Upper lobe of left lung (tissue), 6 donors: ENCODE measurements around the gene KIDINS220. TPM values are rescaled to one million over a fixed set of nuclear protein-coding genes. Genes with fewer than 3 reads are reported as not detected.

ENCODE experiments used
- ATAC-seq, 2 donors: fragments of 200-7000 bp; cut with Tn5 transposase; one replicate each; pipeline ENCODE4 v1.9.1; 2022; ENCODE audit warnings: mild to moderate bottlenecking in 2 of 2, moderate library complexity in 2 of 2; ENCODE audit not compliant: low FRiP score in 2 of 2
- DNase-seq, 2 donors: peaks; one replicate each; pipeline ENCODE4 v3.0.0-alpha.2; 2019 to 2020
- H3K27ac ChIP-seq, 4 donors: fragments of 200-600 bp; sonication (generic); one replicate each; pipeline ENCODE4 v1.5.1; 2016 to 2019
- H3K27me3 ChIP-seq, 4 donors: fragments of 200-600 bp; sonication (generic); one replicate each; pipeline ENCODE4 v1.5.1; 2017 to 2019
- H3K36me3 ChIP-seq, 4 donors: fragments of 200-600 bp; sonication (generic); one replicate each; pipeline ENCODE4 v1.5.1; 2016 to 2019
- H3K4me1 ChIP-seq, 4 donors: fragments of 200-600 bp; sonication (generic); one replicate each; pipeline ENCODE4 v1.5.1; 2018 to 2019
- H3K4me3 ChIP-seq, 4 donors: fragments of 200-600 bp; sonication (generic); one replicate each; pipeline ENCODE4 v1.5.1; 2017 to 2019; ENCODE audit warnings: mild to moderate bottlenecking in 2 of 4, moderate library complexity in 1 of 4
- H3K9me3 ChIP-seq, 4 donors: fragments of 200-600 bp; sonication (generic); one replicate each; pipeline ENCODE4 v1.5.1; 2018 to 2019
- EP300 ChIP-seq, 4 donors: sonication (generic); formaldehyde crosslinking; IDR thresholded peaks; one replicate each; pipeline ENCODE4 v1.5.1; 2017; ENCODE audit warnings: antibody characterized with exemption in 4 of 4, control low read depth in 2 of 4
- POLR2A ChIP-seq, 4 donors: fragments of 450-650 bp; IDR thresholded peaks; one replicate each; pipeline ENCODE4 v1.5.1; 2016 to 2017; ENCODE audit warnings: antibody characterized with exemption in 4 of 4, mild to moderate bottlenecking in 2 of 4
- POLR2AphosphoS5 ChIP-seq, 2 donors: sonication (generic); formaldehyde crosslinking; IDR thresholded peaks; one replicate each; pipeline ENCODE4 v1.5.1; 2017; ENCODE audit warnings: antibody characterized with exemption in 2 of 2
- WGBS, 2 donors: methylation state at CpG; one replicate each; pipeline ENCODE4 v1.1.5; 2017 to 2018; 5-methylcytosine and 5-hydroxymethylcytosine counted together
- total RNA-seq, 6 donors: library from RNA; depleted of rRNA in 4 of 6; stranded (reverse); fragments of >200 nt in 4 of 6; gene quantifications; one replicate each; pipeline versions ENCODE4 v1.1.0 to v1.2.1, GENCODE V29; 2016 to 2021
- TF ChIP-seq, protein P1 (sequence below), 6 experiments: fragments of 450-650 bp in 4 of 6; fragments of 200-600 bp in 2 of 6; sonication (generic) in 2 of 6; IDR thresholded peaks; one replicate each; pipeline ENCODE4 v1.5.1; 2016 to 2019; ENCODE audit warnings: antibody characterized with exemption in 6 of 6
- donor health status: DM: no; HTN: no; CAD: no; lungs with moderate emphysema.
- donor health status: DM: no; HTN: yes; CAD: no; lungs with severe emphysema.

The KIDINS220 gene
- total RNA-seq, 6 donors from 2014 or later, result 58.2 to 136 (median 69.9) TPM

DNA sequence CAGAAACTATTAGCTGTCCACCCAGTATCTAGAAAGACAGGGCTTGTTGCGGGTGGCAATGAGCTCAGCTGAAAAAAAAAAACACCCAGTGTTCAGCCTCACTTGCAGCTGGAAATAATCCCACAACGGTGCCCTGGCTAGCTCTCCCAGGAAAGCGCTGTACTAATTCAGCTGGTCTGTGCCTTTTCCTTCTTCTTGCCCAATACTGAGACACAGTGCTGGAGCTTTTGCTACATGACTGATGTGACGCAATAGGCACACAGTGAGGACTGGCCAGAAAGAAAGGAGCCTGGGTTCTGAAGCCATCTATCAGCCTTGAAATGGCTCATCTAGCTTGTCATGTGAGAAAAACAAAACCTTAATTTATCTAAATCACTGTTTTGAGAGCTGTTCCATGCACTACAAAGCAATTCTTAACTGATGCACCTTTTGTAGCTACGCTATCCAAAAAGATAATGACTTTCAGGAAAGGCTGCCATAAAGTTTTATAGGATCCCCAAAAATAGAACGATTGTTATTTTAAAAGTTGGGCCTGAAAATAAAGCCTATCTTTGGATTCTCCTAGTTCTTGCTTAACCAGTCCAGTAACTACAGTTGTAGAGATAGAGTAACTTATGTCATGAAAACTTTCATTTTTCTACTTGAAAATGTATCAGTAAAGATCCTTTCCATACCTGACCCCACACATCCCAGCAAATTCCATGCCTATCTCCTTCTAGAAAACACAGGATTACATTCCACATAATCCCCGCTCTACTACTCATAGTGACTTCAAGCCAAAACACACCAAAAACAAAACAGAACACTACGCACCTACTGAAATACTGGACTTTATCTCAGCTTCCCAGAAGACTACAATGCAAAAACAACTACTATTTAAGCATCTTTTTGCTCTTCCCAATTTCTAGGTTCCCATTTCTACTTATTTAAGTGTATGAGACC lies 15.9 kb downstream of the KIDINS220 start:
- Histone ChIP-seq H3K4me3 (no peak overlapping the region), H3K4me1 (peaks cover 9 to 22% (median 18%) of the 10 kb centered on the region in 4 donors), H3K27me3 (no peaks in the 10 kb centered on the region), H3K36me3 (peaks cover 5 to 44% (median 16%) of the 10 kb centered on the region in 4 donors), H3K9me3 (no peaks in the 10 kb centered on the region), H3K27ac (peak overlapping the region; percentile 31 to 56 (median 35))
- TF ChIP-seq, protein P1, sequence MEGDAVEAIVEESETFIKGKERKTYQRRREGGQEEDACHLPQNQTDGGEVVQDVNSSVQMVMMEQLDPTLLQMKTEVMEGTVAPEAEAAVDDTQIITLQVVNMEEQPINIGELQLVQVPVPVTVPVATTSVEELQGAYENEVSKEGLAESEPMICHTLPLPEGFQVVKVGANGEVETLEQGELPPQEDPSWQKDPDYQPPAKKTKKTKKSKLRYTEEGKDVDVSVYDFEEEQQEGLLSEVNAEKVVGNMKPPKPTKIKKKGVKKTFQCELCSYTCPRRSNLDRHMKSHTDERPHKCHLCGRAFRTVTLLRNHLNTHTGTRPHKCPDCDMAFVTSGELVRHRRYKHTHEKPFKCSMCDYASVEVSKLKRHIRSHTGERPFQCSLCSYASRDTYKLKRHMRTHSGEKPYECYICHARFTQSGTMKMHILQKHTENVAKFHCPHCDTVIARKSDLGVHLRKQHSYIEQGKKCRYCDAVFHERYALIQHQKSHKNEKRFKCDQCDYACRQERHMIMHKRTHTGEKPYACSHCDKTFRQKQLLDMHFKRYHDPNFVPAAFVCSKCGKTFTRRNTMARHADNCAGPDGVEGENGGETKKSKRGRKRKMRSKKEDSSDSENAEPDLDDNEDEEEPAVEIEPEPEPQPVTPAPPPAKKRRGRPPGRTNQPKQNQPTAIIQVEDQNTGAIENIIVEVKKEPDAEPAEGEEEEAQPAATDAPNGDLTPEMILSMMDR (IDR thresholded peaks at IDR 0.05), result no peak
- peak; percentile 26 to 46 for TF ChIP-seq POLR2AphosphoS5 (IDR thresholded peaks at IDR 0.05)
- 52 to 59% methylated on average over 8 of the region's 8 CpGs for WGBS, 2 donors
- ATAC-seq (peak; percentile 87 to 91), DNase-seq (peak in 1 of 2 donors; percentile 77)

DNA sequence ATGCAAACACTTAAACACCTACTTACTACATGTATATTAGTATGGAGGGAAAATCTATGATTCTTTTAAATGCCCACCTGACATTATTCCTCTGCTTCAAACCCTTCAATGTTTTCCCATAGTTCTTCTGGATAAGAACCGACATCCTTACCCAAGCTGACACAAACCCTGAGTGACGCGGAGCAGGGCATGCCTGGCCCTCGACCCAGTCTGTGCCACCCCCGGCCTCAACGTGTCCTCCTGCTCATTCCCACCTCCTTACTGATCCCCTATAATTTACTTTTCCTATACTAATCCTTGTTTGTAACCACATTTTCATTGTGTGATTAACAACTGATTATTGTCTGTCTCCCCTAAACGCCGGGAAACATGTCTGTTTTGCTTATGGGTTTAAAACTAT lies 17.5 kb downstream of the KIDINS220 start:
- WGBS, 2 donors, result 93 to 96% methylated on average over 8 of the region's 8 CpGs
- peaks cover 5 to 49% (median 20%) of the 10 kb centered on the region in 4 donors for H3K36me3 ChIP-seq
- no peak overlapping the region for H3K27ac ChIP-seq

DNA sequence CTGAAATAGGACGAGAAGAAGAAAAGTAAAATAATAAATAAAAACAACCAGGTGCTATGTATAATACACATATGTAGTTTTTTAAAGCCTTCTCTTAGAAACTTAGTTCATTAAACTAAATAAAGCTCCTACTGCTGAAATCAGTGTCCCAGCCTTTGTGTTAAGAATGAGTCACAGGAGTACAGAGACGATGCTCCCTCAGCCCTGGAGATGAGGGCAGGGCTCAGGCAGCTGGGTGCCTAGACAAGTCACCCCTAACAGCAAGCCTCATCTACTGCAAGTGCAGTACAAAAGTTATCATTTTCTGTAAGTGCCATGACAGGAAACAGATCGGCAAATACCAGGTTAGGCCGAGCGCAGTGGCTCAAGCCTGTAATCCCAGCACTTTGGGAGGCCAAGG lies 18.2 kb downstream of the KIDINS220 start:
- H3K9me3 ChIP-seq, result no peaks in the 10 kb centered on the region
- H3K4me3 ChIP-seq, result no peak overlapping the region
- no peak for DNase-seq
- 88 to 89% methylated on average over 5 of the region's 5 CpGs for WGBS, 2 donors
- TF ChIP-seq POLR2AphosphoS5 (IDR thresholded peaks at IDR 0.05), result no peak
- H3K27me3 ChIP-seq, result no peaks in the 10 kb centered on the region
- peaks cover 5 to 51% (median 19%) of the 10 kb centered on the region in 4 donors for H3K36me3 ChIP-seq
- no peak for ATAC-seq
- peaks cover 9 to 22% (median 18%) of the 10 kb centered on the region in 4 donors for H3K4me1 ChIP-seq
- no peak overlapping the region for H3K27ac ChIP-seq

More for the DNA sequence above, 17.5 kb downstream of the KIDINS220 start:
- H3K27me3 ChIP-seq, result no peaks in the 10 kb centered on the region
- H3K9me3 ChIP-seq, result no peaks in the 10 kb centered on the region
- no peak overlapping the region for H3K4me3 ChIP-seq
- TF ChIP-seq, protein P1 (IDR thresholded peaks at IDR 0.05), result no peak
- no peak for TF ChIP-seq POLR2A (IDR thresholded peaks at IDR 0.05)
- no peak for TF ChIP-seq EP300 (IDR thresholded peaks at IDR 0.05)
- no peak for TF ChIP-seq POLR2AphosphoS5 (IDR thresholded peaks at IDR 0.05)
- peak in 1 of 2 donors; percentile 42 for DNase-seq
- peaks cover 9 to 22% (median 18%) of the 10 kb centered on the region in 4 donors for H3K4me1 ChIP-seq
- no peak for ATAC-seq

DNA sequence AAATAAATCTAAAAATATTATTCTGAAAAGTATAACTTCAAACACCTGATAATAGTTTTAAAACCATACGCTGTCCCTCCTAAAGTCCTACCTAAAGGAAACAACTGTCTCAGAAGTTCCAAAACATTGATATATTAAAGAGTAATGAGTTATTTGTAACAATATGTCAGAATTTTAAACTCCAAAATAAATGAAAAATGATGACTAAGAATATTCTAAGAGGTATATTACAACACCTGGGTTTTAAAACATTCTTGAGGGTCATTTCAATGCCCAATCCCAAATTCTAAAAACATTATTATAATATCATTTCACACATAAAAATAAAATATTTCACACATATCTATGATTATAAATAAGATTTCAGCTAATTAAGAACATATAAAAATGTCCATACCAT lies 20.2 kb downstream of the KIDINS220 start:
- no peak overlapping the region for H3K27ac ChIP-seq
- no peak for TF ChIP-seq POLR2A (IDR thresholded peaks at IDR 0.05)
- TF ChIP-seq, protein P1 (IDR thresholded peaks at IDR 0.05), result no peak
- no peaks in the 10 kb centered on the region for H3K27me3 ChIP-seq
- no peak overlapping the region for H3K4me3 ChIP-seq
- no peaks in the 10 kb centered on the region for H3K9me3 ChIP-seq
- H3K4me1 ChIP-seq, result peaks cover 9 to 14% (median 12%) of the 10 kb centered on the region in 4 donors
- 92 to 95% methylated on average over 1 of the region's 1 CpG for WGBS, 2 donors
- DNase-seq, result no peak
- H3K36me3 ChIP-seq, result peaks cover 6 to 61% (median 23%) of the 10 kb centered on the region in 4 donors
- ATAC-seq, result no peak

DNA sequence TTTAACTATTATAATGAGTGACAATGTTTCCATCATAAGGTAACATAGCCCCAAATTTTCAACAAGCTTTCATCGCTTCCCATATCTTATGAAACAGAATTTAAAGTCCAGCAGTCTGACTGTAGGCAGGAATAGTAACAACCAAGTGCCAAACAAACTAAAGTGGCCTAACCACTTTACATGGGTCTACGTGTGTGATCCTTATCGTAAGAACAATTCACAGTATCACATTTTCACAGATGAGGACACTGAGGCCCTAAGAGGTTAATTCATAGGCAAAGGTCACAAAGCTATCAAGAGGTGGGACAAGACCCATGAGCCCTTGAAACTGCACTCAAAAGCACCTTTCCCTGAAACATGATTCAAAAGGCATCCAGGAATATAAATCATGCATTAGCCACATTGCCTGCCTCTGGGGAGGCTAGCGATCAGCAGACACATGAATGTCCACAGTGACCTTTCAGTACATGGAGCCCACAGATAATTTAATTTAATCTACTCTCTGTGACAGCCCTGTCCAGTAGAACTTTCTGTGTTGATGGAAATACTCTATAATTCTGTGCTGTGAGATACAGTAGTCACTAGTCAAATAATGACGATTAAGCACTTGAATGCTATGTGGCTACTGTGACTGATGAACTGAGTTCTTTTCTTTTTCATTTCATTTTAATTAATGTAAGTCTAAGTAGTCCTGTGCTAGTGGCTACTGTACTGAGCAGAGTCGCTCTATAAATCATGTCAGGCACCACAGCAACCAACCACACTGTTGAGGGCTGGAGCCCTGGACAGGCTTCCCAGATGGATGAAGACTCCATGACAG lies 30.3 kb downstream of the KIDINS220 start:
- 74 to 81% methylated on average over 6 of the region's 6 CpGs for WGBS, 2 donors
- Histone ChIP-seq H3K9me3 (no peaks in the 10 kb centered on the region), H3K36me3 (peaks cover 22 to 79% (median 39%) of the 10 kb centered on the region in 4 donors), H3K4me3 (no peak overlapping the region), H3K27me3 (no peaks in the 10 kb centered on the region), H3K27ac (peak overlapping the region in 3 of 4 donors; percentile 13 to 69 (median 65)), H3K4me1 (peaks cover 3 to 35% (median 25%) of the 10 kb centered on the region in 4 donors)
- DNase-seq (peak in 1 of 2 donors; percentile 45), ATAC-seq (peak; percentile 12 to 71)
- TF ChIP-seq, protein P1 (IDR thresholded peaks at IDR 0.05), result no peak
- TF ChIP-seq POLR2A (IDR thresholded peaks at IDR 0.05) (peak in 1 of 4 donors; percentile 11), POLR2AphosphoS5 (IDR thresholded peaks at IDR 0.05) (peak; percentile 32 to 37), EP300 (IDR thresholded peaks at IDR 0.05) (peak in 1 of 4 donors; percentile 90)
